ENCODE results near the gene SLC35E1. TPM values are rescaled to one million over a fixed set of nuclear protein-coding genes. Genes with fewer than 3 reads are reported as not detected.

SLC35E1 gene
- total RNA-seq, 1 donor from 2014 or later: 44.5 TPM

- Mint-ChIP-seq H3K4me1 (ENCODE audit: unreplicated experiment) (peaks cover 46% of the 10 kb centered on the region), H3K9me3 (no peaks in the 10 kb centered on the region), H3K27ac (no peak overlapping the region), H3K36me3 (no peaks in the 10 kb centered on the region), H3K27me3 (no peaks in the 10 kb centered on the region), H3K4me3 (no peak overlapping the region)
- TF ChIP-seq CTCF (conservative IDR thresholded peaks at IDR 0.05): no peak
- DNase-seq (ENCODE audit: extremely low spot score, unreplicated experiment): no peak
Measured at GRCh38 chr19:16618248-16618647, 46.0 kb upstream of the SLC35E1 start.

GRCh38 chr19:16615808-16616207 is 43.6 kb upstream of the SLC35E1 start:
- Mint-ChIP-seq H3K27ac (peak overlapping the region; percentile 50), H3K4me1 (ENCODE audit: unreplicated experiment) (peaks cover 41% of the 10 kb centered on the region), H3K36me3 (no peaks in the 10 kb centered on the region), H3K4me3 (no peak overlapping the region), H3K9me3 (no peaks in the 10 kb centered on the region), H3K27me3 (no peaks in the 10 kb centered on the region)
- no peak for TF ChIP-seq CTCF (conservative IDR thresholded peaks at IDR 0.05)
- DNase-seq (ENCODE audit: extremely low spot score, unreplicated experiment): no peak

GRCh38 chr19:16614941-16615340 is 42.7 kb upstream of the SLC35E1 start:
- DNase-seq (ENCODE audit: extremely low spot score, unreplicated experiment): no peak
- H3K4me3 Mint-ChIP-seq: peak overlapping the region; percentile 7
- no peaks in the 10 kb centered on the region for H3K27me3 Mint-ChIP-seq
- no peaks in the 10 kb centered on the region for H3K36me3 Mint-ChIP-seq
- H3K27ac Mint-ChIP-seq: peak overlapping the region; percentile 70
- no peak for TF ChIP-seq CTCF (conservative IDR thresholded peaks at IDR 0.05)
- H3K4me1 Mint-ChIP-seq (ENCODE audit: unreplicated experiment): peaks cover 35% of the 10 kb centered on the region
- no peaks in the 10 kb centered on the region for H3K9me3 Mint-ChIP-seq

GRCh38 chr19:16613841-16614240 is 41.6 kb upstream of the SLC35E1 start:
- Mint-ChIP-seq H3K36me3 (no peaks in the 10 kb centered on the region), H3K9me3 (no peaks in the 10 kb centered on the region), H3K4me3 (no peak overlapping the region), H3K27ac (no peak overlapping the region), H3K27me3 (no peaks in the 10 kb centered on the region), H3K4me1 (ENCODE audit: unreplicated experiment) (peaks cover 31% of the 10 kb centered on the region)
- no peak for TF ChIP-seq CTCF (conservative IDR thresholded peaks at IDR 0.05)
- DNase-seq (ENCODE audit: extremely low spot score, unreplicated experiment): no peak

GRCh38 chr19:16612636-16613035 is 40.4 kb upstream of the SLC35E1 start:
- no peaks in the 10 kb centered on the region for H3K9me3 Mint-ChIP-seq
- no peak for TF ChIP-seq CTCF (conservative IDR thresholded peaks at IDR 0.05)
- DNase-seq (ENCODE audit: extremely low spot score, unreplicated experiment): no peak
- no peak overlapping the region for H3K4me3 Mint-ChIP-seq
- H3K27me3 Mint-ChIP-seq: no peaks in the 10 kb centered on the region
- peaks cover 28% of the 10 kb centered on the region for H3K4me1 Mint-ChIP-seq (ENCODE audit: unreplicated experiment)
- no peaks in the 10 kb centered on the region for H3K36me3 Mint-ChIP-seq
- H3K27ac Mint-ChIP-seq: no peak overlapping the region

- peaks cover 22% of the 10 kb centered on the region for H3K4me1 Mint-ChIP-seq (ENCODE audit: unreplicated experiment)
- H3K36me3 Mint-ChIP-seq: no peaks in the 10 kb centered on the region
- H3K27ac Mint-ChIP-seq: no peak overlapping the region
- H3K27me3 Mint-ChIP-seq: no peaks in the 10 kb centered on the region
- no peak for DNase-seq (ENCODE audit: extremely low spot score, unreplicated experiment)
- H3K4me3 Mint-ChIP-seq: no peak overlapping the region
- no peaks in the 10 kb centered on the region for H3K9me3 Mint-ChIP-seq
- no peak for TF ChIP-seq CTCF (conservative IDR thresholded peaks at IDR 0.05)
Measured at GRCh38 chr19:16611121-16611520, 38.9 kb upstream of the SLC35E1 start.

Measured in type B pancreatic cell (in vitro differentiated cells).